ENCODE data around the gene TRIM43B.
"Not testable (repeated sequence)": the region's sequence is repeated elsewhere in the genome, so short reads cannot be mapped to it uniquely, and the experiment has no call there.

TRIM43B gene

GRCh38 chr2:95433373-95433772 lies 51.2 kb downstream of the TRIM43B start:
- not testable (repeated sequence) for DNase-seq

DNA sequence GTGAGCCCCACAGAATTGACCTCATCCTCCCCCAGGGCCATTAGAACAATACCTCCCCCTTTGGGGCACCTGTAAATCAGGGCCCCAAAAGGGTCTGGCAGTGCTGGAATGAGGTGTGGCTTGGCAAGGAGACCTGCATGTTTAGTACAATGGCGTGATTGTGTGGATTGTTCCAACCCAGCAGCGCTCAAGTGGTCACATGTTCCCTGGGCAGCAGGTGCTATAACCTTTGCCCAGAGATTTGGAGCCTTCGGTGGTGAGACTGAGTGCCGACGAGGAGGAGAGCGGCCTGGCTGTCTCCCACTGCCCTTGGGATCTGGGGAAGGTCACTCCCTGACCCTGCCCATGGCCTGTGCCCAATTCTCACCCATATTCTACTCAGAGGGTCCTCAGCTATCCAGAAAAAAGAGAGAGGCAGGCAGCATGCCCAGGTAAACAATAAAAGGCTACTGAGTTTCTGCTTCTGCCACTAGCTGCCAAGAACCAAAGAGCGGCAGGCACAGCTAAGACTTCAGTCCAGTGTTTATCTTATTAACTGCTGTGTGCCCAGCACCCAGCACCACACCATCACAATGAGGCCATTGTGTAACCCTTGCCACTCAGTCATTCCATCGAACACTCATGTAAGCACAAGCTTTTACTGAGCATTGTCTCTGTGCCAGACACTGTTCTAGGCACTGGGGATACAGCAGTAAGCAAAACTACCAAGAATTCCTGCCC lies 54.6 kb downstream of the TRIM43B start:
- DNase-seq = not testable (repeated sequence)

DNA sequence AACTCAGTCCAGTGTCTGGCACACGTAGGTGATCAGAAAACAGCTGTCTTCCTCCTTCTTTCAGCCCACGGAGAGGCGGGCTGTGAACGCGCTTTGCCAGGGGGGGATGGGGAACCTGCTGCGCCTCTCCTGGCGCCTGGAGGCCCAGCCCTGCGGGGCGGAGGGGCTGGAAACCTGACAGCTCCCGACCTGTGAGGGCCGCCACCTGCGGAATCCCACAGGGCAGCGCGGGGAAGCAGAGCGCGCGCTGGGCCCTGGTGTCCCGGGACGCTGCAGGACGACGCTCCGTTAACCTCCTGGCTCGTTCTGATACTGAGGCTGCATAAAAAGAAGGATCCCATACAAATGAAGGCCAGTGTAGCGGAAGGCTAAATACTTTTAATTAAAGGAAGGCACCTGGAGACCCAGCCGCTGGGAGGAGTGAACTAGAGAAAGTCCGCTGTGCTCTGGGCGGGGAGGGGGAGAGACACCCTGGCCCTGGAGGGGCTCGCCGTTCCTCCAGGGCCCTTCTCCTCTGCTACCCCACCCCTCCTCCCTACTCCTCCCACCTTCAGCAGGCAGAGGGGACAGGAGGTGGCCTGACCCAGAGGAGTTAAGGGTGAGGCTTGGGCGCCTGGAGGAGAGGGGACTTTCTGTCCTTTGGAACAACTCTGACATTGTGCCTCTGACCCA lies 57.2 kb downstream of the TRIM43B start:
- DNase-seq = not testable (repeated sequence)
